Pancreas (tissue), 10 donors: ENCODE data around the gene ZSCAN20. TPM values are rescaled to one million over a fixed set of nuclear protein-coding genes. Genes with fewer than 3 reads are reported as not detected.

Source experiments
- ATAC-seq, 4 donors: fragments of 200-7000 bp; cut with Tn5 transposase; one replicate each; pipeline versions ENCODE4 v1.8.0 to v1.9.1; 2020; ENCODE audit warnings: mild to moderate bottlenecking in 4 of 4, moderate library complexity in 4 of 4
- DNase-seq, 6 donors: peaks; one replicate each; pipeline ENCODE4 v3.0.0-alpha.2; 2020
- FAIRE-seq: peaks from 2 replicates; lab custom pipeline; 2012; peaks lifted over from hg19 to GRCh38; lab: Jason Lieb, UNC
- H3K27ac ChIP-seq, 4 donors: fragments of 200-600 bp; sonication (generic); 1 replicate in 3 of 4; 2 replicates in 1 of 4; pipeline versions ENCODE4 v1.5.0 to v1.8.0; 2020
- H3K27me3 ChIP-seq, 4 donors: fragments of 200-600 bp; one replicate each; pipeline ENCODE4 v1.8.0; 2021
- H3K36me3 ChIP-seq, 3 donors: fragments of 200-600 bp; sonication (generic) in 1 of 3; one replicate each; pipeline versions ENCODE4 v1.5.0 to v1.8.0; 2020 to 2021
- H3K4me1 ChIP-seq, 3 donors: fragments of 200-600 bp; one replicate each; pipeline ENCODE4 v1.8.0; 2021
- H3K4me3 ChIP-seq, 4 donors: fragments of 200-600 bp; sonication (generic) in 2 of 4; one replicate each; pipeline versions ENCODE4 v1.5.0 to v1.8.0; 2020 to 2021
- H3K9me3 ChIP-seq, 4 donors: fragments of 200-600 bp; one replicate each; pipeline ENCODE4 v1.8.0; 2021
- CTCF ChIP-seq, 4 donors: fragments of 200-600 bp; sonication (generic) in 3 of 4; IDR thresholded peaks; one replicate each; pipeline versions ENCODE4 v1.5.0 to v1.8.0; 2021; ENCODE audit warnings: antibody characterized with exemption in 4 of 4
- WGBS, 2 donors: extraction: QIAGEN DNeasy Blood & Tissue Kit; methylation state at CpG; one replicate each; pipeline ENCODE4 v1.1.7; 2013; 5-methylcytosine and 5-hydroxymethylcytosine counted together
- intact Hi-C, 3 donors: fragments of 100-400 bp; cut with DNase I; formaldehyde crosslinking; loops; one replicate each; pipeline versions ENCODE4 v1.11.1 to v1.14.2; 2022
- polyA plus RNA-seq, 2 donors: library from polyadenylated mRNA; stranded (reverse); fragments of 200-250 nt; gene quantifications; one replicate each; pipeline ENCODE4 v1.2.3, GENCODE V29; 2013
- total RNA-seq, 6 donors: library from RNA; stranded (reverse); fragmentation: NEBNext Ultra II Directional in 4 of 6; extraction: Animal tissue kit (Norgen Biotek cat#: 25700) in 4 of 6; gene quantifications; one replicate each; pipeline versions ENCODE4 v1.2.1 to v1.2.4, GENCODE V29; 2021 to 2023
- donor health status: healthy with polysubstance abuse.
- donor health status: DM: no; HTN: no; CAD: no; lungs with moderate emphysema.
- donor health status: DM: no; HTN: no; CAD: no.
- donor health status: control.
- donor health status: control.
- donor health status: Bipolar disorder and iron deficiency.
- donor health status: DM: yes; HTN: yes; CAD: no.
- donor health status: DM: no; HTN: no; CAD: no.
- donor health status: DM: no; HTN: no; CAD: no.
- donor health status: DM: yes; HTN: yes; CAD: no.

ZSCAN20 gene
- total RNA-seq (1 to 10 TPM; 1.2 to 3.4 (median 2.0) TPM), polyA plus RNA-seq (under 1 TPM; 0.68 to 0.80 TPM)

- 1% methylated on average over 33 to 38 of the region's 38 CpGs for WGBS, 2 donors
- no peaks in the 10 kb centered on the region for H3K36me3 ChIP-seq
- no peaks in the 10 kb centered on the region for H3K27me3 ChIP-seq
- H3K9me3 ChIP-seq, result no peaks in the 10 kb centered on the region
- ATAC-seq, result peak; percentile 96 to 98 (median 97)
- DNase-seq, result peak; percentile 95 to 99 (median 97)
- peak; percentile 71 for FAIRE-seq
- H3K4me3 ChIP-seq, result peak within 1 kb of the TSS; percentile 1 to 45 (median 33)
- intact Hi-C loops, result no loop called here
- no peak within 1 kb of the TSS for H3K27ac ChIP-seq
- peaks cover 0 to 7% (median 0%) of the 10 kb centered on the region in 3 donors for H3K4me1 ChIP-seq
- no peak for TF ChIP-seq CTCF (IDR thresholded peaks at IDR 0.05)
Measured at GRCh38 chr1:33472269-33472980, at the start of gene ZSCAN20. ZSCAN20 (plus strand) TSS chr1:33472645; CDS start chr1:33479289, 6,644 bp downstream.

- H3K36me3 ChIP-seq, result no peaks in the 10 kb centered on the region
- no peaks in the 10 kb centered on the region for H3K9me3 ChIP-seq
- no peak for DNase-seq
- peaks cover under 1 to 10% (median 5%) of the 10 kb centered on the region in 3 donors for H3K4me1 ChIP-seq
- 61 to 64% methylated on average over 4 of the region's 4 CpGs for WGBS, 2 donors
- H3K27ac ChIP-seq, result peak overlapping the region in 2 of 4 donors; percentile 3 to 33
- FAIRE-seq, result no peak
- intact Hi-C loops, result no loop called here
- no peak for TF ChIP-seq CTCF (IDR thresholded peaks at IDR 0.05)
- H3K27me3 ChIP-seq, result no peaks in the 10 kb centered on the region
- peak in 3 of 4 donors; percentile 41 to 80 (median 74) for ATAC-seq
- H3K4me3 ChIP-seq, result no peak overlapping the region
Measured at GRCh38 chr1:33424205-33424604, 48.2 kb upstream of the ZSCAN20 start.

GRCh38 chr1:33424610-33425009, 47.8 kb upstream of the ZSCAN20 start:
- no peaks in the 10 kb centered on the region for H3K36me3 ChIP-seq
- no peak for FAIRE-seq
- no peak for ATAC-seq
- H3K4me1 ChIP-seq, result peaks cover 4 to 14% (median 5%) of the 10 kb centered on the region in 3 donors
- H3K27ac ChIP-seq, result peak overlapping the region in 1 of 4 donors; percentile 33
- no peak for TF ChIP-seq CTCF (IDR thresholded peaks at IDR 0.05)
- DNase-seq, result no peak
- intact Hi-C loops, result no loop called here
- H3K27me3 ChIP-seq, result no peaks in the 10 kb centered on the region
- no peak overlapping the region for H3K4me3 ChIP-seq
- whole genome bisulfite sequencing, 2 donors, result 50 to 55% methylated on average over 2 of the region's 2 CpGs
- H3K9me3 ChIP-seq, result no peaks in the 10 kb centered on the region

- DNase-seq (no peak), FAIRE-seq (no peak), ATAC-seq (no peak)
- Histone ChIP-seq H3K27ac (no peak overlapping the region), H3K9me3 (no peaks in the 10 kb centered on the region), H3K4me1 (peaks cover 5 to 17% (median 6%) of the 10 kb centered on the region in 3 donors), H3K4me3 (no peak overlapping the region), H3K27me3 (no peaks in the 10 kb centered on the region), H3K36me3 (no peaks in the 10 kb centered on the region)
- WGBS, 2 donors, result 93 to 100% methylated on average over 2 of the region's 2 CpGs
- intact Hi-C loops, result no loop called here
- TF ChIP-seq CTCF (IDR thresholded peaks at IDR 0.05), result no peak
Measured at GRCh38 chr1:33425900-33426299, 46.5 kb upstream of the ZSCAN20 start.

- Histone ChIP-seq H3K4me1 (peaks cover 5 to 17% (median 6%) of the 10 kb centered on the region in 3 donors), H3K27me3 (no peaks in the 10 kb centered on the region), H3K4me3 (no peak overlapping the region), H3K36me3 (no peaks in the 10 kb centered on the region), H3K9me3 (no peaks in the 10 kb centered on the region), H3K27ac (no peak overlapping the region)
- TF ChIP-seq CTCF (IDR thresholded peaks at IDR 0.05), result no peak
- intact Hi-C loops, result no loop called here
- DNase-seq, result no peak
- no peak for ATAC-seq
- FAIRE-seq, result no peak
- 20% methylated on average over 3 of the region's 3 CpGs for WGBS, 2 donors
Measured at GRCh38 chr1:33426916-33427315, 45.5 kb upstream of the ZSCAN20 start.
